ENCODE measurements around the gene ARHGEF10L.

ARHGEF10L gene

DNA sequence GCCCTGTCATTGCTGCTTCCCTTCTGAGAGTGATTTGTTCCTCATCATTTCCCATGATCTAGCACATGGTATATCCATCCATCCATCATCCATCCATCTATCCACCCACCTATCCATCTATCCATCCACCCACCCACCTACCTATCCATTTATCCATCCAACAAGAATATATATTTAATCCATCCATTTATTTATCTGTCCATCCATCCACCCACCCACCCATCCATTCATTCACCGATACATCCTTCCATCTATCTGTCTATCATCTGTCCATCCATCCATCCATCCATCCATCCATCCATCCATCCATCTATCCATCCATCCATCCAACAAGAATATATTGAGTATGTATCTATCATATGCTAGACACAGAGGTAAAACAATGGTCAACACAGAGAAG is 115.7 kb downstream of the ARHGEF10L start:
- Histone ChIP-seq H3K27ac (ENCODE audit: low read depth, low read length) (no peak overlapping the region), H3K9me3 (ENCODE audit: control insufficient read depth, insufficient read depth, low read length) (no peaks in the 10 kb centered on the region), H3K4me3 (ENCODE audit: low read length) (no peak overlapping the region), H3K4me1 (ENCODE audit: control insufficient read depth, low read length) (no peaks in the 10 kb centered on the region), H3K27me3 (ENCODE audit: control insufficient read depth, low read length) (no peaks in the 10 kb centered on the region), H3F3A (ENCODE audit: control insufficient read depth, insufficient read depth) (no peaks in the 10 kb centered on the region), H3K9me2 (replicated peaks; ENCODE audit: control insufficient read depth, low read length) (no peaks in the 10 kb centered on the region), H4K20me1 (ENCODE audit: control insufficient read depth, insufficient read depth, low read depth, low read length) (no peaks in the 10 kb centered on the region), H3K79me2 (ENCODE audit: control insufficient read depth, low read length) (no peaks in the 10 kb centered on the region), H3K4me2 (ENCODE audit: low read length) (no peak overlapping the region), H3K36me3 (ENCODE audit: control insufficient read depth, low read length) (no peaks in the 10 kb centered on the region)
- TF ChIP-seq, protein P1, sequence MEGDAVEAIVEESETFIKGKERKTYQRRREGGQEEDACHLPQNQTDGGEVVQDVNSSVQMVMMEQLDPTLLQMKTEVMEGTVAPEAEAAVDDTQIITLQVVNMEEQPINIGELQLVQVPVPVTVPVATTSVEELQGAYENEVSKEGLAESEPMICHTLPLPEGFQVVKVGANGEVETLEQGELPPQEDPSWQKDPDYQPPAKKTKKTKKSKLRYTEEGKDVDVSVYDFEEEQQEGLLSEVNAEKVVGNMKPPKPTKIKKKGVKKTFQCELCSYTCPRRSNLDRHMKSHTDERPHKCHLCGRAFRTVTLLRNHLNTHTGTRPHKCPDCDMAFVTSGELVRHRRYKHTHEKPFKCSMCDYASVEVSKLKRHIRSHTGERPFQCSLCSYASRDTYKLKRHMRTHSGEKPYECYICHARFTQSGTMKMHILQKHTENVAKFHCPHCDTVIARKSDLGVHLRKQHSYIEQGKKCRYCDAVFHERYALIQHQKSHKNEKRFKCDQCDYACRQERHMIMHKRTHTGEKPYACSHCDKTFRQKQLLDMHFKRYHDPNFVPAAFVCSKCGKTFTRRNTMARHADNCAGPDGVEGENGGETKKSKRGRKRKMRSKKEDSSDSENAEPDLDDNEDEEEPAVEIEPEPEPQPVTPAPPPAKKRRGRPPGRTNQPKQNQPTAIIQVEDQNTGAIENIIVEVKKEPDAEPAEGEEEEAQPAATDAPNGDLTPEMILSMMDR (IDR thresholded peaks at IDR 0.05; ENCODE audit: low read depth, low read length, poor library complexity, severe bottlenecking), result no peak
- no peak for TF ChIP-seq EZH2phosphoT487 (IDR thresholded peaks at IDR 0.05; ENCODE audit: borderline replicate concordance, low read length)

DNA sequence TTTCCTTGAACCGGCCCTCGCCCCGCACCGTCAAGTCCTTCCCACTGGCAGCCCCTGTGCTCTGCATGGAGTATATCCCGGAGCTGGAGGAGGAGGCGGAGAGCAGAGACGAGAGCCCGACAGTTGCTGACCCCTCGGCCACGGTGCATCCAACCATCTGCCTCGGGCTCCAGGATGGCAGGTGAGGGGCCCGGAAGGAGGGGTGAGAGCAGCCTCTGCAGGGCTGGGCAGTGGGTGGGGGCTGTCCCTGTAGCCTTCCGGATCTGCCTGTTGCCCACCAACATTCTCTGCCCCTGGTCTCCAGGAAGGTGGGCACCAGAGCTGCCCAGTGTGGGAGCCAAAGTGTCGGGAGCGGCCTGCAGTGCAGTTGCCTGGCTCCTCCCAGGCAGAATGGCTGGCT is 116.4 kb downstream of the ARHGEF10L start:
- no peaks in the 10 kb centered on the region for H3K4me1 ChIP-seq (ENCODE audit: control insufficient read depth, low read length)
- no peaks in the 10 kb centered on the region for H3K36me3 ChIP-seq (ENCODE audit: control insufficient read depth, low read length)
- no peaks in the 10 kb centered on the region for H3F3A ChIP-seq (ENCODE audit: control insufficient read depth, insufficient read depth)
- H3K79me2 ChIP-seq (ENCODE audit: control insufficient read depth, low read length), result no peaks in the 10 kb centered on the region
- no peaks in the 10 kb centered on the region for H3K9me2 ChIP-seq (replicated peaks; ENCODE audit: control insufficient read depth, low read length)
- no peak overlapping the region for H3K4me2 ChIP-seq (ENCODE audit: low read length)
- H3K27ac ChIP-seq (ENCODE audit: low read depth, low read length), result no peak overlapping the region
- no peaks in the 10 kb centered on the region for H4K20me1 ChIP-seq (ENCODE audit: control insufficient read depth, insufficient read depth, low read depth, low read length)
- TF ChIP-seq, protein P1 (IDR thresholded peaks at IDR 0.05; ENCODE audit: low read depth, low read length, poor library complexity, severe bottlenecking), result no peak
- TF ChIP-seq EZH2phosphoT487 (IDR thresholded peaks at IDR 0.05; ENCODE audit: borderline replicate concordance, low read length), result no peak
- H3K27me3 ChIP-seq (ENCODE audit: control insufficient read depth, low read length), result no peaks in the 10 kb centered on the region
- H3K4me3 ChIP-seq (ENCODE audit: low read length), result no peak overlapping the region
- no peaks in the 10 kb centered on the region for H3K9me3 ChIP-seq (ENCODE audit: control insufficient read depth, insufficient read depth, low read length)

DNA sequence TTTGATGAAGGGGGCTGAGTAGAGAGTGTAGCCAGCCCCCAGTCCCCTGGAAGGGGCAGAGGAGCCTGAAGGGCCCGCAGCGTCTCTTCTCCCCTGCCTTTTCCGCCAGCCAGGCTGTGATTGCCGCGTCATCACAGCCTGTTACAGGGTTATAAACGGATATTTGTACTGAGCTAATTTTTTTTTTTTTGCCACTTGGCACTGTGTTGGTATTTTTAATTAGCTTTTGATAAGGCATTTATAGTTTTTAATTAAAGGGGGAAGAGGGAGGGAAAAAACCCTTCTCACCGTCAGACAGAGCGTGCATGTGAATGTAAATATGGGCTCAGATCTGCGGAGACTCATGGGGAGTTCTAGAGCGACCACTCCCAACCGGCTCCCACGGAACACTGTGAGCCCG is 117.9 kb downstream of the ARHGEF10L start:
- no peak for TF ChIP-seq EZH2phosphoT487 (IDR thresholded peaks at IDR 0.05; ENCODE audit: borderline replicate concordance, low read length)
- TF ChIP-seq, protein P1 (IDR thresholded peaks at IDR 0.05; ENCODE audit: low read depth, low read length, poor library complexity, severe bottlenecking), result no peak
- Histone ChIP-seq H3K9me2 (replicated peaks; ENCODE audit: control insufficient read depth, low read length) (no peaks in the 10 kb centered on the region), H3K36me3 (ENCODE audit: control insufficient read depth, low read length) (no peaks in the 10 kb centered on the region), H3K4me2 (ENCODE audit: low read length) (no peak overlapping the region), H3K27me3 (ENCODE audit: control insufficient read depth, low read length) (no peaks in the 10 kb centered on the region), H3F3A (ENCODE audit: control insufficient read depth, insufficient read depth) (no peaks in the 10 kb centered on the region), H3K9me3 (ENCODE audit: control insufficient read depth, insufficient read depth, low read length) (no peaks in the 10 kb centered on the region), H3K79me2 (ENCODE audit: control insufficient read depth, low read length) (no peaks in the 10 kb centered on the region), H3K27ac (ENCODE audit: low read depth, low read length) (no peak overlapping the region), H3K4me1 (ENCODE audit: control insufficient read depth, low read length) (no peaks in the 10 kb centered on the region), H3K4me3 (ENCODE audit: low read length) (no peak overlapping the region), H4K20me1 (ENCODE audit: control insufficient read depth, insufficient read depth, low read depth, low read length) (no peaks in the 10 kb centered on the region)

DNA sequence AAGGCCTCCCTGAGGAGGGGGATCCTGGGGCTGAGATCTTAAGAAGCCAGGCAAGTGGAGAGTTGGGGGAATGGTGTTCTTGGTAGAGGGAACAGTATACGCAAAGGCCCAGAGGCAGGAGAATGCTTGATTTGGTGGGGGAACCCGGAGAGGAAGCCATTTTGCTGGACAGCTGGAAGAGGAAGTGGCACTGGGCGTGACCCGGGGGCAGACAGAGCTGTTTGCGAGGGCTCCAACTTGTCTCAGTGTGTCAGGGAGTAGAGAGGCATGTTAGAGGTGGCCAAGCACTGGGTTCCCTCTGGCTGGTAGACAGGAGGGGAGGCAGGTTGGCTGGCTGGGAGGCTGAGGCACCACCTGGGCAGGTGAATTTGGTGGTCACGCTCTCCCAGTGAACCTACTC is 119.3 kb downstream of the ARHGEF10L start:
- Histone ChIP-seq H3K36me3 (ENCODE audit: control insufficient read depth, low read length) (no peaks in the 10 kb centered on the region), H3K4me3 (ENCODE audit: low read length) (no peak overlapping the region), H3K4me2 (ENCODE audit: low read length) (no peak overlapping the region), H3K9me2 (replicated peaks; ENCODE audit: control insufficient read depth, low read length) (no peaks in the 10 kb centered on the region), H3K79me2 (ENCODE audit: control insufficient read depth, low read length) (no peaks in the 10 kb centered on the region), H3F3A (ENCODE audit: control insufficient read depth, insufficient read depth) (no peaks in the 10 kb centered on the region), H3K4me1 (ENCODE audit: control insufficient read depth, low read length) (no peaks in the 10 kb centered on the region), H3K9me3 (ENCODE audit: control insufficient read depth, insufficient read depth, low read length) (no peaks in the 10 kb centered on the region), H4K20me1 (ENCODE audit: control insufficient read depth, insufficient read depth, low read depth, low read length) (no peaks in the 10 kb centered on the region), H3K27me3 (ENCODE audit: control insufficient read depth, low read length) (no peaks in the 10 kb centered on the region), H3K27ac (ENCODE audit: low read depth, low read length) (no peak overlapping the region)
- no peak for TF ChIP-seq EZH2phosphoT487 (IDR thresholded peaks at IDR 0.05; ENCODE audit: borderline replicate concordance, low read length)
- TF ChIP-seq, protein P1 (IDR thresholded peaks at IDR 0.05; ENCODE audit: low read depth, low read length, poor library complexity, severe bottlenecking), result no peak

Measured in DOHH2 (cell line).